Measurements from ENCODE around the gene NCAPG2. TPM values are rescaled to one million over a fixed set of nuclear protein-coding genes. Genes with fewer than 3 reads are reported as not detected.

NCAPG2 gene, protein sequence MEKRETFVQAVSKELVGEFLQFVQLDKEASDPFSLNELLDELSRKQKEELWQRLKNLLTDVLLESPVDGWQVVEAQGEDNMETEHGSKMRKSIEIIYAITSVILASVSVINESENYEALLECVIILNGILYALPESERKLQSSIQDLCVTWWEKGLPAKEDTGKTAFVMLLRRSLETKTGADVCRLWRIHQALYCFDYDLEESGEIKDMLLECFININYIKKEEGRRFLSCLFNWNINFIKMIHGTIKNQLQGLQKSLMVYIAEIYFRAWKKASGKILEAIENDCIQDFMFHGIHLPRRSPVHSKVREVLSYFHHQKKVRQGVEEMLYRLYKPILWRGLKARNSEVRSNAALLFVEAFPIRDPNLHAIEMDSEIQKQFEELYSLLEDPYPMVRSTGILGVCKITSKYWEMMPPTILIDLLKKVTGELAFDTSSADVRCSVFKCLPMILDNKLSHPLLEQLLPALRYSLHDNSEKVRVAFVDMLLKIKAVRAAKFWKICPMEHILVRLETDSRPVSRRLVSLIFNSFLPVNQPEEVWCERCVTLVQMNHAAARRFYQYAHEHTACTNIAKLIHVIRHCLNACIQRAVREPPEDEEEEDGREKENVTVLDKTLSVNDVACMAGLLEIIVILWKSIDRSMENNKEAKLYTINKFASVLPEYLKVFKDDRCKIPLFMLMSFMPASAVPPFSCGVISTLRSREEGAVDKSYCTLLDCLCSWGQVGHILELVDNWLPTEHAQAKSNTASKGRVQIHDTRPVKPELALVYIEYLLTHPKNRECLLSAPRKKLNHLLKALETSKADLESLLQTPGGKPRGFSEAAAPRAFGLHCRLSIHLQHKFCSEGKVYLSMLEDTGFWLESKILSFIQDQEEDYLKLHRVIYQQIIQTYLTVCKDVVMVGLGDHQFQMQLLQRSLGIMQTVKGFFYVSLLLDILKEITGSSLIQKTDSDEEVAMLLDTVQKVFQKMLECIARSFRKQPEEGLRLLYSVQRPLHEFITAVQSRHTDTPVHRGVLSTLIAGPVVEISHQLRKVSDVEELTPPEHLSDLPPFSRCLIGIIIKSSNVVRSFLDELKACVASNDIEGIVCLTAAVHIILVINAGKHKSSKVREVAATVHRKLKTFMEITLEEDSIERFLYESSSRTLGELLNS
- 25.0 and 27.6 TPM in 2 replicates for polyA plus RNA-seq (2012; rRNA removed)
- polyA plus RNA-seq (2012; cell fraction: cytosol; rRNA removed), result 26.2 and 27.7 TPM in 2 replicates
- polyA plus RNA-seq (2012; cell fraction: nucleus; rRNA removed), result 19.1 and 22.6 TPM in 2 replicates

GRCh38 chr7:158704524-158705233, at the start of gene NCAPG2:
NCAPG2 (minus strand) TSS chr7:158704804; CDS start chr7:158701899, 2,905 bp downstream.
- peaks cover 13 to 29% of the 10 kb centered on the region in 2 experiments; a peak in 3 of 4 replicates for H3K4me1 ChIP-seq (ENCODE audit: control insufficient read depth in 1 of 2, insufficient read depth in 2 of 2, low read depth in 1 of 2, low read length in 1 of 2)
- peak within 1 kb of the TSS; percentile 43 to 91 for H3K27ac ChIP-seq (ENCODE audit: low read depth in 2 of 2, low read length in 1 of 2)
- no peaks in the 10 kb centered on the region for H3K9me3 ChIP-seq
- no peaks in the 10 kb centered on the region for H3F3A ChIP-seq (replicated peaks; ENCODE audit: insufficient read depth)
- peak within 1 kb of the TSS; percentile 91 to 99 for H3K4me3 ChIP-seq (ENCODE audit: low read depth in 2 of 2, low read length in 1 of 2)
- peak within 1 kb of the TSS; percentile 81 for H2AFZ ChIP-seq (ENCODE audit: low read depth)
- H3K27me3 ChIP-seq (ENCODE audit: insufficient read depth), result no peaks in the 10 kb centered on the region
- ChIA-PET POLR2A (interaction anchor here (1.8 kb wide), 2 partner anchors 9 to 124 kb away, joined by 7 to 13 read pairs; partner anchors contain the start of gene ESYT2), CTCF (interaction anchor here (0.9 to 3.7 kb wide), 5 partner anchors 9 to 272 kb away, joined by 3 to 31 read pairs (median 3); no protein-coding TSS in a partner anchor)
- under 1% methylated on average over 58 of the region's 78 CpGs for whole genome bisulfite sequencing (ENCODE audit: low lambda C conversion rate)
- peaks cover 20 to 21% of the 10 kb centered on the region in 2 experiments for H3K36me3 ChIP-seq (replicated peaks in 1 of 2; ENCODE audit: control insufficient read depth in 1 of 2, insufficient read depth in 2 of 2, low read length in 1 of 2)
- no peaks in the 10 kb centered on the region for H4K20me1 ChIP-seq (ENCODE audit: insufficient read depth)
- peak within 1 kb of the TSS; percentile 99 for H3K4me2 ChIP-seq
- H3K9me2 ChIP-seq, result no peaks in the 10 kb centered on the region
- H3K9ac ChIP-seq, result peak within 1 kb of the TSS; percentile 91
- peaks cover 54% of the 10 kb centered on the region for H3K79me2 ChIP-seq (ENCODE audit: insufficient read depth)
- peak; percentile 100 for DNase-seq
- TF ChIP-seq CHD2 (IDR thresholded peaks at IDR 0.05; ENCODE audit: low read length, partially characterized antibody) (peak; percentile 100), TCF12 (IDR thresholded peaks at IDR 0.05) (peak; percentile 53; the same call in 1 of the 2 replicates), TAF1 (IDR thresholded peaks at IDR 0.05; ENCODE audit: borderline replicate concordance, low read depth, low read length) (peak; percentile 75), USF1 (IDR thresholded peaks at IDR 0.05; ENCODE audit: borderline replicate concordance, low read depth) (no peak), SMC3 (IDR thresholded peaks at IDR 0.05; ENCODE audit: low read depth, low read length) (no peak), MXI1 (IDR thresholded peaks at IDR 0.05; ENCODE audit: low read depth, low read length) (peak; percentile 97), FOSL2 (IDR thresholded peaks at IDR 0.05; ENCODE audit: borderline replicate concordance, low read depth) (no peak), SIN3A (IDR thresholded peaks at IDR 0.05; ENCODE audit: borderline replicate concordance, low read depth, low read length) (peak; percentile 97), NRF1 (IDR thresholded peaks at IDR 0.05; ENCODE audit: low read depth, low read length) (peak; percentile 65), ELF1 (IDR thresholded peaks at IDR 0.05) (peak; percentile 72), MAX (IDR thresholded peaks at IDR 0.05; ENCODE audit: low read depth) (peak; percentile 88), GABPA (IDR thresholded peaks at IDR 0.05; ENCODE audit: low read depth) (peak; percentile 57), MEF2A (IDR thresholded peaks at IDR 0.05; ENCODE audit: borderline replicate concordance, low read depth) (no peak), POLR2AphosphoS5 (IDR thresholded peaks at IDR 0.05; ENCODE audit: low read depth, low read length) (peak; percentile 54; the same call in 1 of the 2 replicates), PBX3 (IDR thresholded peaks at IDR 0.05) (no peak), RAD21 (IDR thresholded peaks at IDR 0.05; ENCODE audit: low read length) (no peak; the same call in 1 of the 2 replicates), RCOR1 (IDR thresholded peaks at IDR 0.05; ENCODE audit: low read length) (peak; percentile 64; the same call in 1 of the 2 replicates), ZBTB33 (IDR thresholded peaks at IDR 0.05; ENCODE audit: borderline replicate concordance, low read depth) (peak; percentile 99)
- TF ChIP-seq, protein P1, sequence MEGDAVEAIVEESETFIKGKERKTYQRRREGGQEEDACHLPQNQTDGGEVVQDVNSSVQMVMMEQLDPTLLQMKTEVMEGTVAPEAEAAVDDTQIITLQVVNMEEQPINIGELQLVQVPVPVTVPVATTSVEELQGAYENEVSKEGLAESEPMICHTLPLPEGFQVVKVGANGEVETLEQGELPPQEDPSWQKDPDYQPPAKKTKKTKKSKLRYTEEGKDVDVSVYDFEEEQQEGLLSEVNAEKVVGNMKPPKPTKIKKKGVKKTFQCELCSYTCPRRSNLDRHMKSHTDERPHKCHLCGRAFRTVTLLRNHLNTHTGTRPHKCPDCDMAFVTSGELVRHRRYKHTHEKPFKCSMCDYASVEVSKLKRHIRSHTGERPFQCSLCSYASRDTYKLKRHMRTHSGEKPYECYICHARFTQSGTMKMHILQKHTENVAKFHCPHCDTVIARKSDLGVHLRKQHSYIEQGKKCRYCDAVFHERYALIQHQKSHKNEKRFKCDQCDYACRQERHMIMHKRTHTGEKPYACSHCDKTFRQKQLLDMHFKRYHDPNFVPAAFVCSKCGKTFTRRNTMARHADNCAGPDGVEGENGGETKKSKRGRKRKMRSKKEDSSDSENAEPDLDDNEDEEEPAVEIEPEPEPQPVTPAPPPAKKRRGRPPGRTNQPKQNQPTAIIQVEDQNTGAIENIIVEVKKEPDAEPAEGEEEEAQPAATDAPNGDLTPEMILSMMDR (IDR thresholded peaks at IDR 0.05), result no peak
- TF ChIP-seq, protein P2, sequence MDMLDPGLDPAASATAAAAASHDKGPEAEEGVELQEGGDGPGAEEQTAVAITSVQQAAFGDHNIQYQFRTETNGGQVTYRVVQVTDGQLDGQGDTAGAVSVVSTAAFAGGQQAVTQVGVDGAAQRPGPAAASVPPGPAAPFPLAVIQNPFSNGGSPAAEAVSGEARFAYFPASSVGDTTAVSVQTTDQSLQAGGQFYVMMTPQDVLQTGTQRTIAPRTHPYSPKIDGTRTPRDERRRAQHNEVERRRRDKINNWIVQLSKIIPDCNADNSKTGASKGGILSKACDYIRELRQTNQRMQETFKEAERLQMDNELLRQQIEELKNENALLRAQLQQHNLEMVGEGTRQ (IDR thresholded peaks at IDR 0.05; ENCODE audit: borderline replicate concordance, low read depth, low read length), result no peak

All from SK-N-SH (cell line).